ENCODE measurements around the gene TOX2. TPM values are rescaled to one million over a fixed set of nuclear protein-coding genes. Genes with fewer than 3 reads are reported as not detected.

The TOX2 gene
- total and polyA plus RNA-seq, 2 of the 8 experiments (the other 6 are each of a cell fraction or from before 2014, with no cell fraction given): 1.8 to 3.4 TPM

DNA sequence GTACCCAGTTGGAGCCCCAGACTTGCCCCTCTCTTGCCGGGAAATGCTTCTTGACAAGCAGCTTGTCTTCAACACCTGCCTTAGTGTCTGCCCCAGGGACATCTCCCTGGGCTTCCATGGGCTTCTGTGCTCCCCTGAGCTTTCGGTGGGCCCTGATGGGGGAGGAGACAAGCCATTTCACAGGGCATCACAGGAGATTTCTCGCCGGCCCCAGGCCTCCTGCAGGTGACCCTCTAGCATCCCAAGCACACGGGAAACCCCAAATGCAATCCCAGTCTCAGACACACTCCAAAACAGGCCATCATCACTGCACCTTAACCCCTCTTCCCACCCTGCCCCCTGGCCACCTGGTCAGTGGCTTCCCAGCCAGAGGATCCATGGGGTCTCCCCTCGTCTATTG is 197.8 kb downstream of the TOX2 start:
- POLR2A ChIA-PET (ENCODE audit: partially characterized antibody): interaction anchor here (0.9 to 1.2 kb wide), 2 partner anchors 87 to 98 kb away, joined by 3 read pairs; partner anchors contain the start of gene OSER1
- Histone ChIP-seq H3K9me3 (ENCODE audit: insufficient read depth in 2 of 2, low read depth in 1 of 2, low read length in 1 of 2) (peaks cover 9 to 12% of the 10 kb centered on the region in 2 experiments), H4K20me1 (replicated peaks in 1 of 2; ENCODE audit: control insufficient read depth in 1 of 2, insufficient read depth in 2 of 2, low read length in 2 of 2) (no peaks in the 10 kb centered on the region), H2BK12ac (ENCODE audit: low read depth, low read length) (no peak overlapping the region), H2BK120ac (replicated peaks; ENCODE audit: low read depth, low read length) (no peak overlapping the region), H2AFZ (ENCODE audit: low read length) (no peak overlapping the region), H2BK5ac (ENCODE audit: low read depth, low read length) (no peak overlapping the region), H3K23me2 (ENCODE audit: low read depth, low read length) (no peaks in the 10 kb centered on the region), H3K27ac (ENCODE audit: low read depth, low read length) (no peak overlapping the region), H3K79me1 (ENCODE audit: low read depth, low read length) (no peaks in the 10 kb centered on the region), H3K14ac (ENCODE audit: insufficient read length) (no peak overlapping the region), H4K5ac (ENCODE audit: insufficient read length, low read depth, low read length) (no peak overlapping the region), H3K79me2 (ENCODE audit: control insufficient read depth in 1 of 2, insufficient read depth in 2 of 2, low read length in 2 of 2) (no peaks in the 10 kb centered on the region), H3K56ac (replicated peaks; ENCODE audit: insufficient read length, low read depth, low read length) (no peak overlapping the region), H3K4me3 (ENCODE audit: extremely low read depth in 1 of 4, insufficient read depth in 2 of 4, low read depth in 3 of 4, low read length in 4 of 4) (no peak overlapping the region), H4K91ac (replicated peaks; ENCODE audit: insufficient read length, low read length) (no peak overlapping the region), H3K4me2 (ENCODE audit: insufficient read depth in 1 of 2, low read depth in 2 of 2, low read length in 2 of 2) (no peak overlapping the region), H2AK5ac (ENCODE audit: low read depth, low read length) (no peak overlapping the region), H2BK20ac (ENCODE audit: low read length) (no peak overlapping the region), H2BK15ac (ENCODE audit: low read length) (no peak overlapping the region), H3K4ac (replicated peaks; ENCODE audit: insufficient read length, low read depth, low read length) (no peak overlapping the region), H4K8ac (ENCODE audit: extremely low read depth, insufficient read depth, low read length) (no peak overlapping the region), H3K23ac (ENCODE audit: insufficient read length) (no peak overlapping the region), H3K9ac (replicated peaks in 1 of 4; ENCODE audit: extremely low read depth in 1 of 4, low read depth in 3 of 4, low read length in 3 of 4) (no peak overlapping the region), H3K4me1 (replicated peaks in 1 of 4; ENCODE audit: control insufficient read depth in 3 of 4, insufficient read depth in 4 of 4, low read length in 3 of 4) (no peaks in the 10 kb centered on the region; a peak in 1 of 7 replicates), H3K27me3 (replicated peaks in 1 of 4; ENCODE audit: control insufficient read depth in 3 of 4, extremely low read depth in 1 of 4, insufficient read depth in 3 of 4, low read length in 3 of 4) (no peaks in the 10 kb centered on the region), H3K36me3 (ENCODE audit: control insufficient read depth in 2 of 4, insufficient read depth in 4 of 4, low read length in 3 of 4) (no peaks in the 10 kb centered on the region), H3K18ac (ENCODE audit: extremely low read depth, low read length) (no peak overlapping the region)
- FAIRE-seq: no peak
- WGBS, 2 experiments (ENCODE audit: extremely low coverage in 1 of 2, insufficient coverage in 1 of 2, insufficient read length in 1 of 2, insufficient replicate concordance in 2 of 2, low coverage in 1 of 2, low lambda C conversion rate in 2 of 2, missing lambda C conversion rate in 1 of 2): 93% methylated on average over 6 of the region's 6 CpGs; no CpG with 5 or more reads in 1 of the 2 experiments
- CTCF ChIA-PET (ENCODE audit: partially characterized antibody): interaction anchor here (0.6 to 15.8 kb wide), 8 partner anchors 9 to 987 kb away, joined by 3 to 512 read pairs (median 4); partner anchors contain the start of gene JPH2
- DNase-seq (ENCODE audit: low read depth in 1 of 2, low spot score in 2 of 2): no peak
- TF ChIP-seq TAF1 (IDR thresholded peaks at IDR 0.05; ENCODE audit: low read depth, low read length) (no peak), CHD1 (IDR thresholded peaks at IDR 0.05; ENCODE audit: low read depth, low read length) (no peak), GABPA (IDR thresholded peaks at IDR 0.05; ENCODE audit: borderline replicate concordance, insufficient read depth, low read length) (no peak), TBP (IDR thresholded peaks at IDR 0.05; ENCODE audit: low read depth, low read length) (no peak), CHD2 (IDR thresholded peaks at IDR 0.05; ENCODE audit: low read length) (no peak), POU5F1 (IDR thresholded peaks at IDR 0.05; ENCODE audit: low read depth, low read length) (no peak), TEAD4 (IDR thresholded peaks at IDR 0.05; ENCODE audit: low read depth, low read length) (no peak), POLR2AphosphoS5 (IDR thresholded peaks at IDR 0.05; ENCODE audit: low read depth, low read length) (no peak), SIRT6 (IDR thresholded peaks at IDR 0.05; ENCODE audit: low read length) (no peak), EZH2 (IDR thresholded peaks at IDR 0.05; ENCODE audit: low read depth, low read length, severe bottlenecking) (no peak), TCF12 (IDR thresholded peaks at IDR 0.05; ENCODE audit: low read depth, low read length) (no peak)

Data from H1 (cell line).